DLD1 (cell line): Measurements from ENCODE around the gene CSF2RB.

Experiments
- in situ Hi-C: cut with HindIII; loops from 2 replicates; pipeline ENCODE4 v1.10.0; 2017; ENCODE audit warnings: low sequenced_read_pairs

Gene CSF2RB

GRCh38 chr22:36913427-36914389 is at the start of gene CSF2RB:
CSF2RB (plus strand) TSS chr22:36913628; CDS start chr22:36922208, 8,580 bp downstream.
- in situ Hi-C loops: no loop called here

DNA sequence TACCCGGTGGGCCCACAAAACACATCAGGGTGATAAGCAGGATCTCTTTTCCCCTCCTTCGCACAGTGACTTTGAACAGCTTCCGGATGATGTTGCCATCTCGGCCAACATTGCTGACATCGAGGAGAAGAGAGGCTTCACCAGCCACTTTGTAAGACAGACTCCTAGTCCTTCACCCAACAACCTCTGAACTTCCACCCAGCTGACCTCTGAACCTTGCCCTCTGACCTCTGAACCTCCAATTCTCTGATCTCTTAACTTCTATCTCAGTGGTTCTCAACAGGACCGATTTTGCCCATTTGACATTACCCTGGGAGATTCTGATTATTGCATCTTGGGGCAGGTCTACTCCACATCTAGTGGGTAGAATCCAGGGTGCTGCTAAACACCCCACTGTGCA is 49.4 kb upstream of the CSF2RB start:
- in situ Hi-C loops: no loop called here

GRCh38 chr22:36864454-36865215 is 48.8 kb upstream of the CSF2RB start:
- in situ Hi-C loops: no loop called here

GRCh38 chr22:36865346-36865745 is 48.1 kb upstream of the CSF2RB start:
- in situ Hi-C loops: no loop called here

DNA sequence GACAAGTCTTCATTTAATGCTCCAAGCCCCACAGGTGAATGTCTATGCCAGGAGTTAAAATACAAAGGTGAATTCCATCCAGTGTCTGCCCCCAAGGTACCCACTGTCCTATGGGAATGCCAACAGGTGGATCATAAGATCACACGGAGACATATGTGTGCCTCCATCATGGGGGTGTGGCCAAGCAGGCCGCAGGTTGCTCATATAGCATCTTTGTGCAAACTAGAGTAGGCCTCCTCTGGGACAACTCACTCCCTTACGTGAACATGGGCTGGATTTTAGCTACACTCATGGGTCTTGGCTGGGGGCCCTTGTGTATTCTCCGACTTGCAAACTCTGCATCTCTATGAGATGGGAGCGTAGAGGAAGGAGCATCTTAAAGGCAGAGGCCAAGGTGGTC is 45.7 kb upstream of the CSF2RB start:
- in situ Hi-C loops: no loop called here

DNA sequence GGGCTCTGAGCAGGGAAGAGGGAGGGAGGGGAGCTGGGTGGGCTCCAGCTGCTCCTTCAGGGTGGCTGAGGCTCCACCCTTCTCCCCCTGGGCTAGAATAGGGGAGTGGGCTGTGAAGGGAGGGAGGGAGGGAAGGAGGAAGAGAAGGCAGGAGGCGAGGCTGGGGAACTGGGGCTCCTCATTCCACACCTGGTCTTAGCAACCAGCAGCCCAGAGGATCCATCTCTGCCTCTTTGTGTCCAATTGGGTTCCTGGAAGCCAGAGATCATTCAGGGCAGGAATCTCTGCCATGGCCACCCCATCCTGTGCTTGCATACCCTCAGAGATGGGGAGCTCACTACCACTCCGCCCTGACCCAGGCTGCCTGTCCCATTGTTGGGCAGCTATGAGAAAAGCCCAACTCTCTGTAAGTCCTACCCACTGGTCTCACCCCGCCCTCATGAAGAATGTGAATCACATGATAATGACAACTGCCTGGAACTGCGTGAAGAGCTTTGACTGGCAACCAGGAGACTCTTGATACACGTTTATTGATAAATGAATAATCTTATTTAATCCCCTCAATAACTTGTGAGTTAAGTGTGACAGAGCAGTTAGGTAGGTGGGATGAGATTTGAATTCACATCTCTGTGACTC is 44.8 kb upstream of the CSF2RB start:
- in situ Hi-C loops: no loop called here

GRCh38 chr22:36870250-36870649 is 43.2 kb upstream of the CSF2RB start:
- in situ Hi-C loops: no loop called here

- in situ Hi-C loops: no loop called here
These were observed 41.8 kb upstream of the CSF2RB start for GRCh38 chr22:36871669-36872081.

- in situ Hi-C loops: no loop called here
These were observed 41.3 kb upstream of the CSF2RB start for GRCh38 chr22:36872084-36872483.

DNA sequence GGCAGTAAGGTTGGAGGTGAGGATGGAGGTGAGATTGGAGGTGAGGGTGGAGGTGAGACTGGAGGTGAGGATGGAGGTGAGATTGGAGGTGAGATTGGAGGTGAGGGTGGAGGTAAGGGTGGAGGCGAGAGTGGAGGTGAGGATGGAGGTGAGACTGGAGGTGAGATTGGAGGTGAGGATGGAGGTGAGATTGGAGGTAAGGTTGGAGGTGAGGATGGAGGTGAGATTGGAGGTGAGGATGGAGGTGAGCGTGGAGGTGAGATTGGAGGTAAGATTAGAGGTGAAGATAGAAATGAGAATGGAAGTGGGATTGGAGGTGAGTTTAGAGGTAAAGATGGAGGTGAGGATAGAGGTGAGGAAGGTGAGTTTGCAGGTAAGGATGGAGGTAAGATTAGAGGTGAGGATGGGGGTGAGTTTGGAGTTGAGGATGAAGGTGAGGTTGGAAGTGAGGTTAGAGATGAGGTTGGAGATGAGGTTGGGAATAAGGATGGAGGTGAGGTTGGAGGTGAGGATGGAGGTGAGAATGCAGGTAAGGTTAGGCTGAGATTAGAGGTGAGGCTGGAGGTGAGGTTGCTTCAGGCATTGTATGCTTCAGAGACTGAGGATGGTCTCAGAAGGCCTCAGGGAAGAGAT is 40.4 kb upstream of the CSF2RB start:
- in situ Hi-C loops: no loop called here

GRCh38 chr22:36873614-36874308 is 39.7 kb upstream of the CSF2RB start:
- in situ Hi-C loops: no loop called here

DNA sequence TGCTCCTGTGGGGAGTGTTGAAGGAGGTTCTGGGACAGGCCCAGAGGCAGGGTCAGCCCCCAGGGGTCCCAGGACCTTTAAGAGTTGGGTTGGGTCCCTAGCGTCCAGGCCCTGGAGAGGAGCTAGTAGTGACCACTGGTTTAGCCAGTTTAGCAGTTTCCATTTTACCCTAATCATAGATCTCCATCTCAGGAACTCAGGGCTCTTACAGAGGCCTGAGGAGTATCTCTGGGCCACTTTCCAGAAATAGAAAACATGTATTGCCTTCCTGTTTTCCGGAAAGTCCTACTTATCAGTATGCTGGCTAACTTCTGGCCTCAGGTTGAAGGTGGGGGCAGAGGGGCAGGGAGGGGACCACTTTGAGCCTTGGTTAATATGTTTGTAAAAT is 39.1 kb upstream of the CSF2RB start:
- in situ Hi-C loops: no loop called here

DNA sequence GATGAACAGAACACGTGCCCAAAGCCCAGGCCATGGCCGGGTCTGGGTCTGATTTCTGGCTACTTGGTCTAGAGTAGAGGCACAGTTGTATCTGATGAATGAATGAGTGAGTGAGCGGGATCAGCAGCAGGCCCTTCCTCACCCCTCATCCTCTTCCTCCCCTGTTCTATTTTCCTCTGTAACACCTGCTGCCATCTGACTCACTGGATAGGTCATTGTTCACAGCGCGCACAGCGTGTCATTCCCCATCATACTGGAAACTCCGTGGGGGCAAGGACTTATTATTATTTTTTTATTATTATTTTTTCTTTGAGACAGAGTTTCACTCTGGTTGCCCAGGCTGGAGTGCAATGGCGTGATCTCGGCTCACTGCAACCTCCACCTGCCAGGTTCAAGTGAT is 38.7 kb upstream of the CSF2RB start:
- in situ Hi-C loops: no loop called here

DNA sequence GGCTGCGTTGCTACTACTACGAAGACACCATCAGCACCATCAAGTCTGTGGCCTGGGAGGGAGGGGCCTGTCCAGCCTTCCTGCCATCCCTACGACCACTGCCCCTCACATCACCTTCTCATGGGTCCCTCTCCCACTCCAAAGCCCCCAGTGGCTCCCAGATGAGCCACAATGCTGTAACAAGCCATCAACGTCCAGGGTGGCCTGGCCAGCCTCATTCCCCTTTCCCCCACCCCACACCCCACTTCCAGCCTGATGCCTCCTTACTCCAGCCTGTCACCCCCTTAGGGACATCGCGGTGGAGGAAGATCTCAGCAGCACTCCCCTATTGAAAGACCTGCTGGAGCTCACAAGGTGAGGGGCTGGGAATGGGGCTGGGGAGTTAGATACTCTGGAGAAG is 37.7 kb upstream of the CSF2RB start:
- in situ Hi-C loops: no loop called here

DNA sequence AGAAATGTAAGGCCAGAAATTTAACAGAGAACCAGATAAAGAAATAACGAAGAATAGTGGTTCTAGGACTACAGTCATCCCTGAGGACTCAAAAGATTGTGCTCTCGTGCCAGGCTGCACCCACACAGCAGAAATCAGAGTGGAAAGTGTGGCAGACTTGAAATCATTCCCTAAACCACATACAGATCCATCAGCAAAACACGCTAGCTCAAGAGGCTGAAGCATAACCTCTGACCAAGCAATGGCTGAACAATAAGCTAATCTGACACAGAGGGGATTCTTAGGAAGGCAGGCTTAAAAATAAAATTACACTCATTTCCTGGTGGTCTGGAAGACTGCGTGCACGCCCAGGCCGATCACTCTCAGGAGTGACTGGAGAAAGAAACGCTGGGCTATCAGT is 33.7 kb upstream of the CSF2RB start:
- in situ Hi-C loops: no loop called here

- in situ Hi-C loops: no loop called here
These were observed 31.8 kb upstream of the CSF2RB start for GRCh38 chr22:36881504-36882245.

DNA sequence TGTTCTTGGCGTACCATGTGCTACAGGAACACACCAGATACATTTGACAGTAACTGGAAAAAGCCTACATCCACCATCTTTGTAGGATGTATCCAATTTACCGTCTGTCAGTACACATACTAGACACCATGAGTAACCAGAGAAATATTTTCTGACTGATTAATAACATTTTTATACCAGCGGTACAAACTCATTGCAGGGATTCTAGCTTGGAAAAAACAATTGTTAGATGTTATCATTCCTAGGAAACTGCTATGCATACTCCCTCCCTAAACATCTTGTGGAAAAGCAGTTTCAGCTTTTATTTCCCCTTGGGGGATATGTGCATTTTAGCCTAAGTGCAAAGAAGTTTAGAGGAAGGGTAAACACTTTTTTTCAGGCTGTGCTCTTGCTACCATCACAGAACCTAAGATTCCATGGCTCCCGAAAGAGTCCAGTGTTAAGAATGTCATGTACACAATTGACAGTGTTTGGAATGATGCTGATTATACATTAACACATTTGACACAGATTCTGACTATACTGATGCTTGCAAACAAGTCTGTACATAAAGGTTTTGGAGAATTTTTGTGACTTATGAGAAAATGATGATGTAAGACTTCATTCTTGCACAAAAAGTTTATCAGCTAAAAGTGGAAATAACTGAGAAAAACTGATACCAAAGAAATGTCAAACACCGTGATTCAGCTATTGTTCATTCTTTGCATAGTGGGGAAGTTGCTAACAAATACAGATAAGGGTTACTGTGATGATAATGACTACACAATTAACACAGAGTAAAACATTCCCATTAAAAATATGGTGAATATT is 28.9 kb upstream of the CSF2RB start:
- in situ Hi-C loops: no loop called here

DNA sequence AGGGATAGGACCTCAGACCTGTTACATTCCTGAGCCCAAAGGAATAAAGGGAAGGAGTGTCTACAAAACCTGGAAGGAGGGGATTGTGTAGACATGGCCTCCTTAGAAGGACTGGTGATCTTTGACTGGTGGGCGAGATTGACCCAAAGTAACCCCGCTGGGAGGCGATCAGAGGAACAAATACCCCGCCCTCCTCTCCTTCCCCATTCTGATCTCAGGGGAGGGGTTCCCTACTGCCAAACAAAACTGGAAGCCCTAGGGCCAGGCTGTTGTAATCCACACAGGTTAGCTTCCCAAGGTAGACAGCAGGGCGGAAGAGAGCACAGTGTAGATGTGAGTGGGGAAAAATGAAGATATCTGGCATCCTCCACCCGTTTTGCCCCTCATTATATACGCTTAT is 28.0 kb upstream of the CSF2RB start:
- in situ Hi-C loops: no loop called here

- in situ Hi-C loops: no loop called here
These were observed 27.4 kb upstream of the CSF2RB start for GRCh38 chr22:36886016-36886415.
